Measurements from ENCODE around the gene ARHGAP6.
A peak's percentile ranks its signal among the peaks of the same experiment; 100 is the strongest.

The ARHGAP6 gene

GRCh38 chrX:11444052-11444451 lies 221.7 kb downstream of the ARHGAP6 start:
- Histone ChIP-seq H3K9me3 (ENCODE audit: control insufficient read depth in 2 of 2, low read length in 2 of 2) (no peaks in the 10 kb centered on the region), H3K4me3 (ENCODE audit: low read length in 2 of 2) (no peak overlapping the region), H3K9ac (ENCODE audit: low read length in 2 of 2) (no peak overlapping the region), H3K4me1 (ENCODE audit: control insufficient read depth, insufficient read depth, low read length) (peaks cover 3% of the 10 kb centered on the region), H3K27me3 (ENCODE audit: control insufficient read depth in 1 of 2, insufficient read depth in 2 of 2, low read length in 2 of 2) (no peaks in the 10 kb centered on the region), H3K36me3 (ENCODE audit: control insufficient read depth in 2 of 2, insufficient read depth in 2 of 2, low read length in 2 of 2) (no peaks in the 10 kb centered on the region), H3K27ac (ENCODE audit: low read length) (no peak overlapping the region)

GRCh38 chrX:11439846-11440245 lies 225.9 kb downstream of the ARHGAP6 start:
- Histone ChIP-seq H3K27me3 (ENCODE audit: control insufficient read depth in 1 of 2, insufficient read depth in 2 of 2, low read length in 2 of 2) (no peaks in the 10 kb centered on the region), H3K36me3 (ENCODE audit: control insufficient read depth in 2 of 2, insufficient read depth in 2 of 2, low read length in 2 of 2) (no peaks in the 10 kb centered on the region), H3K4me1 (ENCODE audit: control insufficient read depth, insufficient read depth, low read length) (peaks cover 2% of the 10 kb centered on the region), H3K27ac (ENCODE audit: low read length) (no peak overlapping the region), H3K9me3 (ENCODE audit: control insufficient read depth in 2 of 2, low read length in 2 of 2) (no peaks in the 10 kb centered on the region), H3K4me3 (ENCODE audit: low read length in 2 of 2) (no peak overlapping the region), H3K9ac (ENCODE audit: low read length in 2 of 2) (no peak overlapping the region)

GRCh38 chrX:11438767-11439166 lies 227.0 kb downstream of the ARHGAP6 start:
- H3K4me1 ChIP-seq (ENCODE audit: control insufficient read depth, insufficient read depth, low read length) = peaks cover 3% of the 10 kb centered on the region
- no peak overlapping the region for H3K4me3 ChIP-seq (ENCODE audit: low read length in 2 of 2)
- H3K27ac ChIP-seq (ENCODE audit: low read length) = no peak overlapping the region
- no peaks in the 10 kb centered on the region for H3K9me3 ChIP-seq (ENCODE audit: control insufficient read depth in 2 of 2, low read length in 2 of 2)
- H3K9ac ChIP-seq (ENCODE audit: low read length in 2 of 2) = no peak overlapping the region
- H3K27me3 ChIP-seq (ENCODE audit: control insufficient read depth in 1 of 2, insufficient read depth in 2 of 2, low read length in 2 of 2) = no peaks in the 10 kb centered on the region
- H3K36me3 ChIP-seq (ENCODE audit: control insufficient read depth in 2 of 2, insufficient read depth in 2 of 2, low read length in 2 of 2) = no peaks in the 10 kb centered on the region

DNA sequence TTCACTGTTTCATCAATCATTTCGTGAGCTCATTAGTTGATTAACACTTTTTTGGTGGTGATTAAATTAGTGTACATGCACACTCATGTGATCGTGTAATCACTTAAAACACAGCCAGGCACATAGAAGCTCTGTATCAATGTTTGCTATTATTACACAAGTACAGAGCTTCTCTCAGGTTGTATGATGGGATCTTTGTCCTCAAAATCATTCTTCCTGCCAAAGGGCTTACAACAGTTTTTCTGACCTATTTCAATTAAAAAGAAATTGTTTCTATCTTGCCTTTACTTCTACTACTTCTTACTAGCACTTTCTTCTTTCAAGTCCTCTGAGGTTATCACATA lies 227.4 kb downstream of the ARHGAP6 start:
- no peaks in the 10 kb centered on the region for H3K9me3 ChIP-seq (ENCODE audit: control insufficient read depth in 2 of 2, low read length in 2 of 2)
- H3K4me3 ChIP-seq (ENCODE audit: low read length in 2 of 2) = no peak overlapping the region
- no peaks in the 10 kb centered on the region for H3K36me3 ChIP-seq (ENCODE audit: control insufficient read depth in 2 of 2, insufficient read depth in 2 of 2, low read length in 2 of 2)
- no peaks in the 10 kb centered on the region for H3K27me3 ChIP-seq (ENCODE audit: control insufficient read depth in 1 of 2, insufficient read depth in 2 of 2, low read length in 2 of 2)
- H3K27ac ChIP-seq (ENCODE audit: low read length) = peak overlapping the region; percentile 13
- peaks cover 3% of the 10 kb centered on the region for H3K4me1 ChIP-seq (ENCODE audit: control insufficient read depth, insufficient read depth, low read length)
- H3K9ac ChIP-seq (ENCODE audit: low read length in 2 of 2) = no peak overlapping the region

DNA sequence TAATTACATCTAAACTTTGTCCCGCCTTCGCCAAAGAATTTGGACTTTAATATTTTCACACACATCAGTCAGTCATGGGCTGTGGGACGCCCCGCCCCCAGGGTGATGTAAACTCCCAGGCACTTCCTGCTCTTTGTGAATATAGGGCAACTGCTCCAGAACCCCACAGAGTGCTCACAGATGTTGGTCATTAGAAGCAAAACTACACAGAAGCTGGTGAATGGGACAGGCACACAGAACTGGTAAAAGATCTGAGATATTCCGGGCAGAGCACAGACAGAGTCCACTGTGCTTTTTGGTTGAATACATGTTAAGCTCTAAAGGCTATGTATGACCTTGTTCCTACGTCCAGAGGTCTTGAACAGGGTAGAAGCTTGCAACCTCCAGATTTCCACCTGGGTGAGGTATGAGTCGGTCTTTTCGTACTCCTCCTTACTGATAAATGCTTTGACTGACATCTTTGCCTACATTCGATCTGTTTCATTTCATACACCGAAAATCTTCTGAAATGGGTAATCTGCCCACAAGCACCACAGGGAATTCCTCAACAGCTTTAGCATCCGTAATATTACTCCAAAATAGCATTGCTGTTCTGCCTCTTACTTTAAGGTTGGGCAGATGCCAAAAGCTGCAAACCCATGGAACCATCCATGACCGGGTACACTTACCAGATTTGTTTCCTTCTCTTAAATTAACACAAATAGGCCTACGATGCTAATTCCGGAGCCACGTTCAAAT lies 227.9 kb downstream of the ARHGAP6 start:
- Histone ChIP-seq H3K27ac (ENCODE audit: low read length) (peak overlapping the region; percentile 13), H3K4me3 (ENCODE audit: low read length in 2 of 2) (no peak overlapping the region)

DNA sequence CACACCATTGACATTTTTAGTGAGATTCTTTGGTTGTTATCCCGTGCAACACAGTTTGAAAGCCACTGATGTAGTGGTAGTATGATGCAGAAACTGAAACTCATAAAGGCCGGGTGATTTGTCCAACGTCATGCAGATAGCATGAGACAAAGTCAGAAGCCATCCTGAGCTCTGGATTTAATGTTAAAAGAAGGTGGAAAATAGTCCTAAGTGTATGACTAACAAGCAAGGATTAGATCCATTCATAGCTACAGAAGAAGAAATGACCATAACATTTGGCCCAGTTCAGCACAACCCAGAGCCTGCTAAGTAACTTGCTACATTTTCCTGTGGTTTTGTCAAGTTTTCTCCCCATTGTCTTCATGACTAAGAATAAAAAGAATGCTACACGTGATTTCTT lies 230.2 kb downstream of the ARHGAP6 start:
- H3K36me3 ChIP-seq (ENCODE audit: control insufficient read depth in 2 of 2, insufficient read depth in 2 of 2, low read length in 2 of 2) = no peaks in the 10 kb centered on the region
- no peak overlapping the region for H3K4me3 ChIP-seq (ENCODE audit: low read length in 2 of 2)
- H3K4me1 ChIP-seq (ENCODE audit: control insufficient read depth, insufficient read depth, low read length) = peaks cover 3% of the 10 kb centered on the region
- H3K9ac ChIP-seq (ENCODE audit: low read length in 2 of 2) = no peak overlapping the region
- H3K27me3 ChIP-seq (ENCODE audit: control insufficient read depth in 1 of 2, insufficient read depth in 2 of 2, low read length in 2 of 2) = no peaks in the 10 kb centered on the region
- no peaks in the 10 kb centered on the region for H3K9me3 ChIP-seq (ENCODE audit: control insufficient read depth in 2 of 2, low read length in 2 of 2)
- no peak overlapping the region for H3K27ac ChIP-seq (ENCODE audit: low read length)

More for the DNA sequence above, 227.9 kb downstream of the ARHGAP6 start:
- H3K36me3 ChIP-seq (ENCODE audit: control insufficient read depth in 2 of 2, insufficient read depth in 2 of 2, low read length in 2 of 2) = no peaks in the 10 kb centered on the region
- no peak overlapping the region for H3K9ac ChIP-seq (ENCODE audit: low read length in 2 of 2)
- no peaks in the 10 kb centered on the region for H3K27me3 ChIP-seq (ENCODE audit: control insufficient read depth in 1 of 2, insufficient read depth in 2 of 2, low read length in 2 of 2)
- H3K9me3 ChIP-seq (ENCODE audit: control insufficient read depth in 2 of 2, low read length in 2 of 2) = no peaks in the 10 kb centered on the region
- peaks cover 3% of the 10 kb centered on the region for H3K4me1 ChIP-seq (ENCODE audit: control insufficient read depth, insufficient read depth, low read length)

DNA sequence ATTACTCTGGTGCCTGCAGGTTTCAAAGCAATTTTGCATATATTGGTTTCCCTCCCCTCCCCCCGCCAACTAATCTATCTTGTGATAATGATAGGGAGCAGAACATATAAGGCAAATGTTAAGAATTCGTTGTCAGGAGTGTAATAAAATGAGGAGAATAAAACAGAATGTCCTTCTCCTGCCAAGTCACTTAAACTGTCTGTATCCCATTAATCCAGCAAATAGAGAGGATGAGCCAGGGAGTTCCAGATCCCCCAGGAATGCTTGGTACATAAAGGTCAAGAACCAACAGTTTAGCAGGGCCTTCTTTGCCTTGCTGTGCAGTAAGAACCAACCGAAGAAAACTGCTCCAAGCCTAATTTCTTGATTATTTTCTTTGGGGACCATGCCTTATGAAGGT lies 231.1 kb downstream of the ARHGAP6 start:
- Histone ChIP-seq H3K36me3 (ENCODE audit: control insufficient read depth in 2 of 2, insufficient read depth in 2 of 2, low read length in 2 of 2) (no peaks in the 10 kb centered on the region), H3K27ac (ENCODE audit: low read length) (no peak overlapping the region), H3K4me1 (ENCODE audit: control insufficient read depth, insufficient read depth, low read length) (peaks cover 3% of the 10 kb centered on the region), H3K27me3 (ENCODE audit: control insufficient read depth in 1 of 2, insufficient read depth in 2 of 2, low read length in 2 of 2) (no peaks in the 10 kb centered on the region), H3K4me3 (ENCODE audit: low read length in 2 of 2) (no peak overlapping the region), H3K9ac (ENCODE audit: low read length in 2 of 2) (no peak overlapping the region), H3K9me3 (ENCODE audit: control insufficient read depth in 2 of 2, low read length in 2 of 2) (no peaks in the 10 kb centered on the region)

DNA sequence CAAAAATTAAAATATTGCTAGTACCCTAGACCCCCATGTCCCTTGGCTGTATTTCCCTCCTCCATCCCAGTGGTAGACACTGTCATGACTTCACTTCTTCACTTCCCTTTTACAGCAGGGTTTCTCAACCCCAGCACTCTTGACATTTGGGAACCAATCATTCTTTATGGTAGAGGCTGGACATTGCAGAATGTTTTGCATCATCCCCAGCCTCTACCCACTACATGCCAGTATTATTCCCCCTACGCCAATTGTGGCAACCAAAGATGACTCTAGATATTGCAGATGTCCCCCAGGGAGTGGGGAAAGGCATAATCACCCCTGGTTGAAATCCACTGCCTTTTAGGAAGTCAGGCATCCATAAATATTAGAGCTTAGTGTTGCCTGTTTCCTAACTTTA lies 233.9 kb downstream of the ARHGAP6 start:
- Histone ChIP-seq H3K4me1 (ENCODE audit: control insufficient read depth, insufficient read depth, low read length) (peaks cover 12% of the 10 kb centered on the region), H3K4me3 (ENCODE audit: low read length in 2 of 2) (no peak overlapping the region), H3K36me3 (ENCODE audit: control insufficient read depth in 2 of 2, insufficient read depth in 2 of 2, low read length in 2 of 2) (no peaks in the 10 kb centered on the region), H3K27ac (ENCODE audit: low read length) (no peak overlapping the region), H3K9ac (ENCODE audit: low read length in 2 of 2) (no peak overlapping the region), H3K9me3 (ENCODE audit: control insufficient read depth in 2 of 2, low read length in 2 of 2) (no peaks in the 10 kb centered on the region), H3K27me3 (ENCODE audit: control insufficient read depth in 1 of 2, insufficient read depth in 2 of 2, low read length in 2 of 2) (no peaks in the 10 kb centered on the region)

DNA sequence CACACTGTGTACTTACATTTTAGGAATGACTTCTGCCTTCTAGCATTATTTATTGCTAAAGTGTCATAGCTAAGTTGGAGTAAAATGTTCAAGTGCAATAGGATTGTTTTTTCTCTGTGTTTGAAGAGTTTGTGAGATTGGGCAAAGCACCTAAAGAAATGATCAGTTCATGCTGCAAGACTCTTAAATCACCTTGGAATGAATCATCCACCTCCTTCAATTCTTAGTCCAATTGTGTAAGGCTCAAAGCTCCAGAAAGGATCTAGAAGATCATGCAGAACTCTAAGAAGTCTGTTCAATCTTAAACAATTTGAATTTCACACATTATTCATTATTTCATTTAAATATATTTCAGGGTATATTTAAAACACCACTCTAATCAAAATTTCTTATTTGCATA lies 235.4 kb downstream of the ARHGAP6 start:
- no peaks in the 10 kb centered on the region for H3K27me3 ChIP-seq (ENCODE audit: control insufficient read depth in 1 of 2, insufficient read depth in 2 of 2, low read length in 2 of 2)

DNA sequence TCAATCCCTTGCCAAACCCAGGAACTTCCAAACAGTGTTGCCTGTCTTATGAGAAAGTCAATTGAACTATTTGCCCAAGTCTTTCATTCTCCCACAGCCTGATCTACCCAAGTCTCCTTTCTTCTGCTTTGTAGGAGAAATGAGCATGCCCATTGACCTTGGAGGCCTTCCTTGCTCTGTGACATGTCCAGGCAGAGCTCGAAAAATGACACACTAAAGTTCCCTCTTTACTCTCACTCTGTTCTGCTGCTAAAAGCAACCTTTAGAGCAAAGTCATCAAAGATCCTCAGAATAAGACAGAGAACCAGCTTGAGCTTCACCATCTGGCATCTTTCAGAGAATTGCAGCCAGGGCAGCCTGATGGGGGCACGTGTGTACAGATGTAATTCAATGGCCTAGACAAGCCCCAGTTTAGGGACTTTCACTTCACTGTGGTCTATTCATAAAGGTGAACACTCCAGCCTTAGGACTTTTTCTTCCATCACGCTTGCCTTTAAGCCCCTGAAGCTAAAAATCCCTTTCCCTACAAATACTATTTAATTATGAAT lies 236.1 kb downstream of the ARHGAP6 start:
- Histone ChIP-seq H3K27ac (ENCODE audit: low read length) (no peak overlapping the region), H3K36me3 (ENCODE audit: control insufficient read depth in 2 of 2, insufficient read depth in 2 of 2, low read length in 2 of 2) (no peaks in the 10 kb centered on the region), H3K9me3 (ENCODE audit: control insufficient read depth in 2 of 2, low read length in 2 of 2) (no peaks in the 10 kb centered on the region), H3K27me3 (ENCODE audit: control insufficient read depth in 1 of 2, insufficient read depth in 2 of 2, low read length in 2 of 2) (no peaks in the 10 kb centered on the region), H3K4me3 (ENCODE audit: low read length in 2 of 2) (no peak overlapping the region), H3K4me1 (ENCODE audit: control insufficient read depth, insufficient read depth, low read length) (peaks cover 10% of the 10 kb centered on the region), H3K9ac (ENCODE audit: low read length in 2 of 2) (no peak overlapping the region)

More for the DNA sequence above, 235.4 kb downstream of the ARHGAP6 start:
- no peak overlapping the region for H3K9ac ChIP-seq (ENCODE audit: low read length in 2 of 2)
- no peaks in the 10 kb centered on the region for H3K9me3 ChIP-seq (ENCODE audit: control insufficient read depth in 2 of 2, low read length in 2 of 2)
- H3K27ac ChIP-seq (ENCODE audit: low read length) = no peak overlapping the region
- peaks cover 13% of the 10 kb centered on the region for H3K4me1 ChIP-seq (ENCODE audit: control insufficient read depth, insufficient read depth, low read length)
- no peaks in the 10 kb centered on the region for H3K36me3 ChIP-seq (ENCODE audit: control insufficient read depth in 2 of 2, insufficient read depth in 2 of 2, low read length in 2 of 2)
- H3K4me3 ChIP-seq (ENCODE audit: low read length in 2 of 2) = no peak overlapping the region

DNA sequence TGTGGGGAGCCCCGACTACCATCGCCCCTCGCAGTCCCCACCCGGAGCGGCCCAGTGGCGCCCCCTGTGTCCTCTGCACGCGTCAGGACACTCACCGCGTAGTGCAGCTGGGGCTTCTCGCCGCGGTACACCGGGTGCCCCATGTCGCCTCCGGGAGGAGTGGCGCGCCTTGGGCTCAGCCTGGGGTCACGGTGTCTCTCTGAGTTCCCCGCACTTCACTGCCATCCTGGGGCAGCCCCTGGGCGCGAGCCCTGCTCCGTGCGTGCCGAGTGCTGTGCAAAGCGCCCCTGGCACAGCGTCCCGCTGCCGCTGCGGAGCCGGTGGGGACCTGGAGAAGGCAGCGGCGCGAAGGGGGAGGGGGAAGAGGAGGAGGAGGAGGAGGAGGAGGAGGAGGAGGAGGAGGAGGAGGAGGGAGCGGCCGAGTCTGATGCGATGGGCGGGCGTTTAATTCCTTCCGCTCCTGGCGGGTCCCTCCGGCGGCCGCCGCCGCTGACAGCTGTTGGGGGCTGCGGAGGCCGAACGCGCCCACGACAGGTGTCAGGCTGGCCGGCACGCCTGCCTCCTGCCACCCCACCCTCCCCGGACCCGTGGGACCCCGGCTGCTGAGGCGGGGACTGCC lies 238.2 kb downstream of the ARHGAP6 start:
- H3K4me3 ChIP-seq (ENCODE audit: low read length in 2 of 2) = peak overlapping the region; percentile 73 to 76
- H3K9me3 ChIP-seq (ENCODE audit: control insufficient read depth in 2 of 2, low read length in 2 of 2) = no peaks in the 10 kb centered on the region
- peak overlapping the region; percentile 68 to 75 for H3K9ac ChIP-seq (ENCODE audit: low read length in 2 of 2)
- H3K36me3 ChIP-seq (ENCODE audit: control insufficient read depth in 2 of 2, insufficient read depth in 2 of 2, low read length in 2 of 2) = no peaks in the 10 kb centered on the region
- peak overlapping the region; percentile 66 for H3K27ac ChIP-seq (ENCODE audit: low read length)
- peaks cover 0 to 2% of the 10 kb centered on the region in 2 donors for H3K27me3 ChIP-seq (ENCODE audit: control insufficient read depth in 1 of 2, insufficient read depth in 2 of 2, low read length in 2 of 2)
- peaks cover 10% of the 10 kb centered on the region for H3K4me1 ChIP-seq (ENCODE audit: control insufficient read depth, insufficient read depth, low read length)
